Body of pancreas (tissue), 4 donors: ENCODE results near the gene AGPAT3.

Source experiments
- CTCF ChIP-seq, 7 experiments: fragments of 450-650 bp in 4 of 7; fragments of 200-600 bp in 3 of 7; sonication (generic) in 3 of 7; IDR thresholded peaks; one replicate each; pipeline ENCODE4 v1.5.1; 2016 to 2019; ENCODE audit warnings: antibody characterized with exemption in 7 of 7
- POLR2A ChIP-seq, 3 donors: fragments of 450-650 bp; IDR thresholded peaks; one replicate each; pipeline ENCODE4 v1.6.1; 2016; ENCODE audit warnings: antibody characterized with exemption in 3 of 3, mild to moderate bottlenecking in 2 of 3

DNA sequence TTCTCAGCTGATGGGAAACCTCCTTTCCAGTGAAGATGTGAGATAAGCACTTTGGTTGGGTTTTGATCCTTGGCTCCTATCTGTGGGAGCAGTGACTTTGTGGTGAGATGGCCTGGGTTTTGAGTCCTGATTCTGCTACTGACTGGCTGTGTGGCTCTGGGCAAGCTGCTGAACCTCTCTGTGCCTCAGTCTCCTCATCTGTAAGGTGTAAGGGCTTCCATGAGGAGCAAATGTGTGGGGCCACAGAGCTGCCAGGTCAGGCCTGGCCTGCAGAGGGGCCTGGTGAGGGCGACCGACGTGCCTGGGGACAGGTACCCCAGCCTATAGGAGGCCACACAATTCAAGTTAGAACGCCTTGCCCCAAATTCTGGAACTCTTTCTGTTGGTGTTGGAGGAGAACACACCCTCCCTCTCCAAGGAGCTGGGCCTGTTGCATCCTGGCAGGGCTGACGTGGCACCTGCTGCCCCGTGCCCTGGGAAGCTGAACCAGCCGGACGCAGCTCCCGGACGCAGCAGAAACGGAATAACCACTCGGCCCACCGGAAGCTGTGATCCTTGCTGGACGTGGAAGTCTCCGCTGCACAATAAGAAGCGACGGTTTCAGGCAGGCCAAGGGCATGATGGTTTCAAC is 62.7 kb downstream of the AGPAT3 start:
- TF ChIP-seq CTCF (IDR thresholded peaks at IDR 0.05) (no peak), POLR2A (IDR thresholded peaks at IDR 0.05) (no peak)
